Aorta (tissue), 5 donors: ENCODE measurements around the gene FEM1C. TPM values are rescaled to one million over a fixed set of nuclear protein-coding genes. Genes with fewer than 3 reads are reported as not detected.

Source experiments
- ATAC-seq: fragments of 200-7000 bp; cut with Tn5 transposase; one replicate; pipeline ENCODE4 v1.9.1; 2022; ENCODE audit warnings: moderate library complexity; ENCODE audit not compliant: low FRiP score
- DNase-seq, 2 donors: peaks; one replicate each; pipeline ENCODE4 v3.0.0-alpha.2; 2020
- H3K27ac ChIP-seq, 2 donors: one replicate each; pipeline ENCODE4 v1.5.1; 2013; ENCODE audit warnings: low read length in 2 of 2, mild to moderate bottlenecking in 2 of 2, moderate library complexity in 2 of 2, control low read depth in 1 of 2, inconsistent platforms in 1 of 2, low read depth in 1 of 2
- H3K27me3 ChIP-seq, 2 donors: one replicate each; pipeline ENCODE4 v1.6.1; 2013; ENCODE audit warnings: control low read depth in 1 of 2, low read length in 1 of 2, mild to moderate bottlenecking in 1 of 2, moderate library complexity in 1 of 2; ENCODE audit not compliant: insufficient read depth in 2 of 2, control insufficient read depth in 1 of 2
- H3K36me3 ChIP-seq, 2 donors: one replicate each; pipeline ENCODE4 v1.6.1; 2013; ENCODE audit warnings: control low read depth in 1 of 2, low read length in 1 of 2, mild to moderate bottlenecking in 1 of 2; ENCODE audit not compliant: insufficient read depth in 2 of 2, control insufficient read depth in 1 of 2
- H3K4me1 ChIP-seq, 2 donors: one replicate each; pipeline ENCODE4 v1.6.1; 2013; ENCODE audit warnings: low read length in 2 of 2, control low read depth in 1 of 2, mild to moderate bottlenecking in 1 of 2, moderate library complexity in 1 of 2; ENCODE audit not compliant: insufficient read depth in 2 of 2, control insufficient read depth in 1 of 2
- H3K4me3 ChIP-seq, 2 donors: one replicate each; pipeline ENCODE4 v1.5.1; 2013; ENCODE audit warnings: low read length in 2 of 2, control low read depth in 1 of 2, mild to moderate bottlenecking in 1 of 2
- H3K9me3 ChIP-seq: one replicate; pipeline ENCODE4 v1.6.1; 2013; ENCODE audit warnings: mild to moderate bottlenecking, low read length; ENCODE audit not compliant: control insufficient read depth
- WGBS, 2 donors: extraction: QIAGEN DNeasy Blood & Tissue Kit; methylation state at CpG; one replicate each; pipeline ENCODE4 v1.1.7; 2013; 5-methylcytosine and 5-hydroxymethylcytosine counted together
- intact Hi-C, 2 donors: fragments of 100-400 bp; cut with DNase I; formaldehyde crosslinking; loops; one replicate each; pipeline versions ENCODE4 v1.14.2 to v1.15.0; 2022
- polyA plus RNA-seq, 2 donors: library from polyadenylated mRNA; stranded (reverse); fragments of 200-250 nt; gene quantifications; one replicate each; pipeline ENCODE4 v1.2.3, GENCODE V29; 2013
- total RNA-seq, 2 donors: library from RNA; stranded (reverse); fragmentation: NEBNext Ultra II Directional; extraction: Animal tissue kit (Norgen Biotek cat#: 25700); gene quantifications; one replicate each; pipeline ENCODE4 v1.2.1, GENCODE V29; 2021
- donor health status: healthy with polysubstance abuse.
- donor health status: Bipolar disorder and iron deficiency.
- donor health status: DM: no; HTN: no; CAD: no.
- donor health status: DM: no; HTN: no; CAD: no.
- donor health status: DM: yes; HTN: yes; CAD: no.

Gene FEM1C
- total and polyA plus RNA-seq, 4 donors: 5.1 to 21.0 (median 13.0) TPM

- Histone ChIP-seq H3K4me3 (no peak overlapping the region), H3K4me1 (no peaks in the 10 kb centered on the region), H3K27ac (no peak overlapping the region), H3K27me3 (no peaks in the 10 kb centered on the region), H3K9me3 (no peaks in the 10 kb centered on the region), H3K36me3 (no peaks in the 10 kb centered on the region)
- 43 to 44% methylated on average over 3 of the region's 3 CpGs for WGBS, 2 donors
- ATAC-seq (no peak), DNase-seq (no peak)
- intact Hi-C loops: no loop called here
These were observed 42.9 kb downstream of the FEM1C start for GRCh38 chr5:115501464-115502210.

- Histone ChIP-seq H3K4me3 (no peak overlapping the region), H3K4me1 (no peaks in the 10 kb centered on the region), H3K27ac (no peak overlapping the region), H3K36me3 (no peaks in the 10 kb centered on the region), H3K27me3 (no peaks in the 10 kb centered on the region), H3K9me3 (no peaks in the 10 kb centered on the region)
- ATAC-seq (no peak), DNase-seq (no peak)
- intact Hi-C loops: no loop called here
These were observed 44.4 kb downstream of the FEM1C start for GRCh38 chr5:115500225-115500624.

DNA sequence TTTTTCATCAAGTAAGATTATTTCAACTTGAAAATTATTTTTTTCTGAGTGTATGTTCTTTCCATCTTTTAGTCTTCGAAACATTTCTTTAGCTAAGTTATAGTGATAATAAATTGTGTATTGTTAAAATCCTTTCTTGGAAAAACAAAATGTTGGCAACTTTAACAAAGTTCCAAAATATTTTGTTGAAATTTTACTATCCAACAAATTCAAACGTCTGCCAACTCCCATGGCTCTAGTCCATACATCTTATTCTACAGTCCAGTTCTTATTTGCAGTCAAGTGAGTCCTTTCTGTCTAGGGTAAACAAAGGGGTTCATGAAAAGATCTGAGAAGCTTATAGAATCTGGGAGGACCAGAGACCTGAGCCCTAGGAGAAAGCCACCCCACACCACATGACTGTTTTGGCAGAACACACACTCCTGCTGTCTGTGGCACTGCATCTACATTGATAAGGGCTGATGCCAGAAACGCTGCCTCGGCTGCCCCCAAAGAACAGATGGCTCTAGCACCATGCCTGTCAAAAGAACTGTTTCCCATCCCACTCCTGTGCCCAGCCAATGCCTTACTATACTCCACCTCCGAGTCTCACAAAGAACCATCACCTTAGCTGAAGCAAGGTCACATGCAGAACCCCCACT is 47.5 kb downstream of the FEM1C start:
- Histone ChIP-seq H3K4me3 (no peak overlapping the region), H3K4me1 (peaks cover 0 to 2% of the 10 kb centered on the region in 2 donors), H3K27me3 (no peaks in the 10 kb centered on the region), H3K36me3 (no peaks in the 10 kb centered on the region), H3K9me3 (no peaks in the 10 kb centered on the region), H3K27ac (no peak overlapping the region)
- WGBS, 2 donors: 15 to 20% methylated on average over 5 of the region's 5 CpGs
- DNase-seq: no peak
- ATAC-seq: no peak
- intact Hi-C loops: no loop called here

DNA sequence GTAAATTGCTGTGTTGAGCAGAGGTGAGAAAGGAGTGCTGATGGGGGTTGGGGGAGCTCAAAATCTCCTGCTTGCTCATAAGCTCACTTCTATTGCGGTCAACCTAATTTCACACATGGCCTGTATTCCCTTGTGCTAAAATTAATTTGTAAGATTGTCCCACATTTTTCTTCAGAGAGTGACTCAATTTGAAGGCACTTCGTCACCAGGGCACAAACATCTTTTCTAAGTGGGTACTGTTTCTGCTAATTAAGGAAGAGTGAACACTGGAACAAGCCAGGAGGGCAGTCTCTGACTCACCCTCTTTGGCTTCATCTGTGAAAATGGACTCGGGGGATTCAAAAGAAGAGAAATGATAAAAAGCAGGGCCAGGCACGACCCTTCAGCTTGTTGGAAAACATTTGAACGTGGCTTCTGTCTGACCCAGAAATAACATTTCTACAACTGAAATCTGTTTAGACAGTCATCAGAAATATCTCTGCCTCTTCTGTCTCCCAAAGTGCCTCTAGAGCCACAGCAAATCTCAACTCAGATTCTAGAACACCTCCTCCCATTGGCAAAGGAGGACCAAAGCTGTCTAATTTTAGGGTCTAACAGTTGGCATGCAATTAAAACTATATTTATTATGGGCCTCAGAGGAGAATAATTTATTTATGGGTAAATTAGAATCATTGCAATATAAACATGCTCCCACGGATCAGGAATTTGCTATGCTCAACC is 49.8 kb downstream of the FEM1C start:
- Histone ChIP-seq H3K27me3 (no peaks in the 10 kb centered on the region), H3K27ac (no peak overlapping the region), H3K9me3 (no peaks in the 10 kb centered on the region), H3K36me3 (no peaks in the 10 kb centered on the region), H3K4me1 (peaks cover 0 to 2% of the 10 kb centered on the region in 2 donors), H3K4me3 (no peak overlapping the region)
- whole genome bisulfite sequencing, 2 donors: 33 to 35% methylated on average over 6 of the region's 6 CpGs
- DNase-seq (no peak), ATAC-seq (no peak)
- intact Hi-C loops: no loop called here

DNA sequence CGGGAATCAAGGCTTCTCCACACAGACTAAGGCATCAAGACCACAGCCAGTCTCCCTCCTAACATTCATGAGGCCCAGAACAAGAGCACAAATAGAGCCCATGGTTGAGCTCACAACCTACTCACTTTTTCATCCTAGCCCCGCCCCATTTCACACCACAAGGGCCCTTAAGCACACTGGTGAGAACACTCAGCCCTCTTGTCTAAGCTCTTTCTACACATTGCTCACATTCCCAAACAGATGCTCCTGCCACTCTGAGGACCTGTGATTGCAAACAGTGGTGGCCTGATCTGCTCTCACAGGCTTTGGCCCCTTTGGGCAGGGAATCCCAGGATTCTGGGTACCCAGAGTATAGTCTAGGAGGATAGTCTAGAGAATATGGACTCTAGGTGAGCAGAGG is 54.0 kb downstream of the FEM1C start:
- Histone ChIP-seq H3K4me3 (no peak overlapping the region), H3K27ac (no peak overlapping the region), H3K27me3 (no peaks in the 10 kb centered on the region), H3K4me1 (peaks cover 0 to 2% of the 10 kb centered on the region in 2 donors), H3K36me3 (no peaks in the 10 kb centered on the region), H3K9me3 (no peaks in the 10 kb centered on the region)
- intact Hi-C loops: no loop called here
- 87 to 95% methylated on average over 2 of the region's 2 CpGs for WGBS, 2 donors
- DNase-seq (no peak), ATAC-seq (no peak)

GRCh38 chr5:115489733-115490132 is 54.8 kb downstream of the FEM1C start:
- intact Hi-C loops: no loop called here
- ATAC-seq (no peak), DNase-seq (no peak)
- no peak overlapping the region for H3K27ac ChIP-seq
- no peaks in the 10 kb centered on the region for H3K9me3 ChIP-seq
- no peaks in the 10 kb centered on the region for H3K36me3 ChIP-seq
- H3K4me1 ChIP-seq: peaks cover 0 to 2% of the 10 kb centered on the region in 2 donors
- H3K27me3 ChIP-seq: no peaks in the 10 kb centered on the region
- H3K4me3 ChIP-seq: no peak overlapping the region

- Histone ChIP-seq H3K4me3 (no peak overlapping the region), H3K27me3 (no peaks in the 10 kb centered on the region), H3K4me1 (no peaks in the 10 kb centered on the region), H3K9me3 (no peaks in the 10 kb centered on the region), H3K36me3 (no peaks in the 10 kb centered on the region), H3K27ac (no peak overlapping the region)
- intact Hi-C loops: no loop called here
- no peak for ATAC-seq
- no peak for DNase-seq
These were observed 56.8 kb downstream of the FEM1C start for GRCh38 chr5:115487756-115488155.

DNA sequence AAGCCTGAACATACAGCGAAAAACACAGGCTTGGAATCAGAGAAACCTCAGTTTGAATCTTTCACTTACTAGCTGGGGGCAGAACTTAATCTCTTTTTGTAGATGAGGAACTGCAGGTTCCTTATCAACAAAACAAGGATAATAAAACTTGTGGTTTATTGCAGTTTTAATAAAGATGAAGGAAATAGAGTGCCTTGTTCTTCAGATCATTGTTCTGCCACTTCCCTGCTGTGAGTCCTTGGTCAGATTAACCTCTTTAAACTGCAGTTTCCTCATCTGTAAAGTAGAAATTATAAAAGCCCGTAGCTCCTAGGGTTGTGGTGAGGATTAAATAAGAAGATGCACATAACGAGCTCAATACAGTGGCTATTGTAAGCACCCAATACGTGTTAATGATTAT is 57.4 kb downstream of the FEM1C start:
- Histone ChIP-seq H3K9me3 (no peaks in the 10 kb centered on the region), H3K27me3 (no peaks in the 10 kb centered on the region), H3K36me3 (no peaks in the 10 kb centered on the region), H3K4me1 (no peaks in the 10 kb centered on the region), H3K27ac (no peak overlapping the region), H3K4me3 (no peak overlapping the region)
- WGBS, 2 donors: 69 to 70% methylated on average over 4 of the region's 4 CpGs
- intact Hi-C loops: no loop called here
- ATAC-seq (no peak), DNase-seq (no peak)

GRCh38 chr5:115486728-115487127 is 57.8 kb downstream of the FEM1C start:
- Histone ChIP-seq H3K9me3 (no peaks in the 10 kb centered on the region), H3K4me3 (no peak overlapping the region), H3K27ac (no peak overlapping the region), H3K27me3 (no peaks in the 10 kb centered on the region), H3K4me1 (no peaks in the 10 kb centered on the region), H3K36me3 (no peaks in the 10 kb centered on the region)
- DNase-seq: no peak
- no peak for ATAC-seq
- intact Hi-C loops: no loop called here
- 88 to 95% methylated on average over 2 of the region's 2 CpGs for WGBS, 2 donors
